Memory B cell (primary cell): ENCODE measurements around the gene CSGALNACT2.
"Not testable (repeated sequence)": the region's sequence is repeated elsewhere in the genome, so short reads cannot be mapped to it uniquely, and the experiment has no call there.

Source experiments
- ATAC-seq: fragments of 150-1000 bp; cut with Tn5 transposase; 2 replicates; pipeline ENCODE4 v1.10.0; 2021; ENCODE audit warnings: low read depth, mild to moderate bottlenecking, moderate library complexity
- DNase-seq, 2 donors: peaks; one replicate each; pipeline ENCODE4 v3.0.0; 2022; ENCODE audit warnings: low spot score in 2 of 2
- H3K27ac Mint-ChIP-seq: one replicate; pipeline ENCODE4 v1.8.0; 2022; ENCODE audit warnings: mild to moderate bottlenecking, moderate library complexity, mixed read lengths
- H3K27me3 Mint-ChIP-seq: one replicate; pipeline ENCODE4 v1.8.0; 2022; ENCODE audit warnings: mixed read lengths
- H3K36me3 Mint-ChIP-seq: one replicate; pipeline ENCODE4 v1.8.0; 2022; ENCODE audit warnings: mild to moderate bottlenecking, mixed read lengths
- H3K4me1 Mint-ChIP-seq: one replicate; pipeline ENCODE4 v1.8.0; 2022; ENCODE audit warnings: mixed read lengths
- H3K4me3 Mint-ChIP-seq: one replicate; pipeline ENCODE4 v1.8.0; 2022; ENCODE audit warnings: mild to moderate bottlenecking, moderate library complexity, mixed read lengths
- H3K9me3 Mint-ChIP-seq: one replicate; pipeline ENCODE4 v1.8.0; 2022; ENCODE audit warnings: mixed read lengths

CSGALNACT2 gene, protein sequence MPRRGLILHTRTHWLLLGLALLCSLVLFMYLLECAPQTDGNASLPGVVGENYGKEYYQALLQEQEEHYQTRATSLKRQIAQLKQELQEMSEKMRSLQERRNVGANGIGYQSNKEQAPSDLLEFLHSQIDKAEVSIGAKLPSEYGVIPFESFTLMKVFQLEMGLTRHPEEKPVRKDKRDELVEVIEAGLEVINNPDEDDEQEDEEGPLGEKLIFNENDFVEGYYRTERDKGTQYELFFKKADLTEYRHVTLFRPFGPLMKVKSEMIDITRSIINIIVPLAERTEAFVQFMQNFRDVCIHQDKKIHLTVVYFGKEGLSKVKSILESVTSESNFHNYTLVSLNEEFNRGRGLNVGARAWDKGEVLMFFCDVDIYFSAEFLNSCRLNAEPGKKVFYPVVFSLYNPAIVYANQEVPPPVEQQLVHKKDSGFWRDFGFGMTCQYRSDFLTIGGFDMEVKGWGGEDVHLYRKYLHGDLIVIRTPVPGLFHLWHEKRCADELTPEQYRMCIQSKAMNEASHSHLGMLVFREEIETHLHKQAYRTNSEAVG

DNA sequence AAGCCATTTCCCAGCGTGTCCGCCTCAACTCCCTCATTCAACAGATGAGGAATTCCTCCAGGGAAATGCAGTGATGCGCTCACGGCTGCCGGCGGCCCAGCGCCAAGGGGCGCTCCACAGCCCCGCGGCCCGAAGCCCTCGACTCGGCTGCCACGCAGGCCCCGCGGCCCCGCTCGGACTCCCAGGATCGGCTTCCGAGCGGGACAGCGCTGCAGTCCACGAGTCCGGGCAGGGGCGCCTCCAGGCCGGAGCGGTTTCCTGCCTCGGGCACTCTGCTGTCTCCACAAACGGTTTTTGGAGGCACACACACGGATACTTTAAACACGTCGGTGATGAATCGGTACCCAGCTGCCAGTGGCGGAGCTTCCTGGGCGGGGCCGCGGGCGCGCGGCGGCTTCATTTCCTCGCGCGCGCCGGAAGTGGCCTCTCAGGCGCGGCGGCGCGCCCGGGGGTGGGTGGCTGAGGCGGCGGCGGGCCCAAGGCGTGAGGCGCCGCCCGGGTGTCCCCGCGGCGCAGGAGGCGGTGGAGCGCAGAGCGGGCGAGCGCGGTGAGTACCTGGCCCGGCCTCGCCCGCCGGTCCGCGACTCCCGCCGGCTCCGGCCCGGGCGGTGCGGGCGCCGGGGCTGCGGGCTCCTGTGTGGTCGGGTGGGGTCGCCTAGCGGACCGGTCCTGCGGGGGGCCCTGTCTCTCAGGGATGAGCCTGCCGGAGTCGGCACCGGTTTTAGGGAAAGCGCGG lies at the start of gene CSGALNACT2:
CSGALNACT2 (plus strand) TSS at position 425 of the 736 bp plus-strand sequence. CDS start 16,705 bp downstream, outside the sequence.
- Mint-ChIP-seq H3K9me3 (no peaks in the 10 kb centered on the region), H3K4me1 (peaks cover 40% of the 10 kb centered on the region), H3K36me3 (peaks cover 4% of the 10 kb centered on the region), H3K27me3 (no peaks in the 10 kb centered on the region), H3K4me3 (peak within 1 kb of the TSS; percentile 96), H3K27ac (peak within 1 kb of the TSS; percentile 99)
- peak; percentile 79 to 85 for DNase-seq
- ATAC-seq, result peak; percentile 82

GRCh38 chr10:43089519-43089918 lies 48.7 kb upstream of the CSGALNACT2 start:
- DNase-seq, result no peak
- H3K36me3 Mint-ChIP-seq, result no peaks in the 10 kb centered on the region
- no peak overlapping the region for H3K27ac Mint-ChIP-seq
- H3K27me3 Mint-ChIP-seq, result peaks cover 18% of the 10 kb centered on the region
- peaks cover 3% of the 10 kb centered on the region for H3K9me3 Mint-ChIP-seq
- H3K4me3 Mint-ChIP-seq, result no peak overlapping the region
- no peak for ATAC-seq
- peaks cover 4% of the 10 kb centered on the region for H3K4me1 Mint-ChIP-seq

DNA sequence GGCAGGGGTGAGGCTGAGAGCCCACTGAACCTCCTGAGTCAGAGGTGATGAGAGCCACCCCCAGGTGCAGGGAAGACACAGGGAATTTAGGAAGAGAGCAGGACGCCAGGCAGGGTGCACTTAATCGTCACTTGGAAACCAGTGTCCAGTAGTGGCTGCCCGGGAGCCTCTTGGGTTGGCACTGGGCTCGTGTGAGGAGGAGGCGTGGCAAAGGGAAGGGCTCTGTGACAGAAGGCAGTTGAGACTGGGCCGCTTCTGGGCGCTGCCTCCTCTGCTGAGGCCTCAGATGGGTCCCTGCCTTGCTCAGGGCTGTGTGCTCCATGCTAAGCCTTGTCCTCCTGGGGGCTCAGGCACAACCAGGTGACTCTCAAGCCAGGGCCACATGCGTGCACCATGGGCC lies 48.1 kb upstream of the CSGALNACT2 start:
- no peak overlapping the region for H3K4me3 Mint-ChIP-seq
- no peak overlapping the region for H3K27ac Mint-ChIP-seq
- DNase-seq (no peak), ATAC-seq (no peak)
- peaks cover 21% of the 10 kb centered on the region for H3K27me3 Mint-ChIP-seq
- H3K9me3 Mint-ChIP-seq, result peaks cover 3% of the 10 kb centered on the region
- H3K36me3 Mint-ChIP-seq, result no peaks in the 10 kb centered on the region
- peaks cover 4% of the 10 kb centered on the region for H3K4me1 Mint-ChIP-seq

DNA sequence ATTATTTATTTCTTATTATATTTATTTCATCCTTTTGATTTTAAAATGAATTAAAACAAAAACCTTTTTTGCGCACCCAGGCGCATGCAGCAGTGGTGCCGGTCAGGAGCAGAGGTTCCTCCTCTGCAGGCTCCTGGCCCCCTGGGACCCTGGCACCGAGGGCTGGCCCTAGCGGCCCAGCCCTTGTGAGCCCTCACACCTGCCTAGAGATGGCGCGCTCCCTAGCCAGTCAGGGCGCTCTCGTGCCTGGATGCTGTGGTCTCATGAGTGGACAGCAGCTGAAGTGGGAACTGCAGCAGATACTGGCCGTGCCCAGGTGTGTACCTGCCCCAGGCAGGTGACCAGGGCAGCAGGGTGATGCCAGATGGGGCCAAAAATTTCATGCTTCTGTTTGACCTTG lies 47.6 kb upstream of the CSGALNACT2 start:
- Mint-ChIP-seq H3K4me1 (peaks cover 4% of the 10 kb centered on the region), H3K27me3 (peaks cover 21% of the 10 kb centered on the region), H3K27ac (no peak overlapping the region), H3K4me3 (no peak overlapping the region), H3K9me3 (peaks cover 3% of the 10 kb centered on the region), H3K36me3 (no peaks in the 10 kb centered on the region)
- ATAC-seq (no peak), DNase-seq (no peak)

DNA sequence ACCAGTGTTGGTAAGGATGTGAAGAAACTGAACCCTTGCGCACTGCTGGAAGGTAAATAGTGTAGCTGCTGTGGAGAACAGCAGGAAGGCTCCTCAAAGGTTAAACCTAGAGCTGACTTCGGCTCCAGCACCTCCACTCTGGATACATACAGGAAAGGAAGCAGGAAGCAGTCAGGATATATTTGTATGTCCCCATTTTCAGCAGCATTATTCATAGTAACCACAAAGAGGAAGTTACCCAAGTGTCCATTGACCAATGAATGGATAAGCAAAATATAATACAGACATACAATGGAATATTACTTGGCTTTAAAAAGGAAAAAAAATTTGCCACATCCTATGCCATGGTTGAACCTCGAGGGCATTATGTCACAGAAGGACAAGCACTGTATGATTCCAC lies 46.4 kb upstream of the CSGALNACT2 start:
- Mint-ChIP-seq H3K27me3 (peaks cover 19% of the 10 kb centered on the region), H3K4me3 (no peak overlapping the region), H3K4me1 (peaks cover 4% of the 10 kb centered on the region), H3K9me3 (peaks cover 3% of the 10 kb centered on the region), H3K36me3 (no peaks in the 10 kb centered on the region), H3K27ac (no peak overlapping the region)
- ATAC-seq, result no peak
- no peak for DNase-seq

DNA sequence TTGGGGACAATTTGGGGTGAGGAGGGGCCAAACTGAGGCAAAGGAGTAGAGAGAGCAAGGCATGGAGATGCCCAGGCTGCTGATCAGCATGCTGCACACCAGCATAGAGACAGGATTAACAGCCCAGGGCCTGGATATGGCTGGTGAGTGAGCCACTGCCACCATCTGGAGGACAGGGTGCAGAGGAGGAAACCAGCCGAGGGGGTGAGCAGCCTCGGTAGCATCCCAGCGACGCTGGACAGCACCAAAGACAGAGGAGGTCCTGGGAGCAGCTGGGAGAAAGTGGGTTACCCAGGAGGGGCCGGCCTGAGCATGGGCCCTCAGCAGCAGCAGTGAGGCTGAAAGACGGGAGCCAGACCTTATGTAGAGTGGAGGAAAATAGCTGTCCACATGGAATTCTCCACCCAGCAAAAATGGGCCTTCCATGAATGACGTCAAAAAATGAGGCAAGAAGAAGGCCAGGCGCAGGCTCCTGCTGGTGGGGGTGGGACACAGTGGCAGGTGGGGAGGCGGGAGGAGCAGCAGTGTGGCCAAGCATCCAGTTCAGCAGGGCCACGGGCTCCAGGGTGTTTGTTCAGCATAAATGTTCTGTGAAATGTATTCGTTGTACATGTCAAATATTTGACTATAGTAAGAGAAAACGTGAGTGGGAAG lies 44.7 kb upstream of the CSGALNACT2 start:
- H3K4me3 Mint-ChIP-seq, result no peak overlapping the region
- peaks cover 4% of the 10 kb centered on the region for H3K4me1 Mint-ChIP-seq
- DNase-seq, result no peak
- H3K27ac Mint-ChIP-seq, result no peak overlapping the region
- no peaks in the 10 kb centered on the region for H3K36me3 Mint-ChIP-seq
- no peak for ATAC-seq
- H3K9me3 Mint-ChIP-seq, result no peaks in the 10 kb centered on the region
- peaks cover 14% of the 10 kb centered on the region for H3K27me3 Mint-ChIP-seq

DNA sequence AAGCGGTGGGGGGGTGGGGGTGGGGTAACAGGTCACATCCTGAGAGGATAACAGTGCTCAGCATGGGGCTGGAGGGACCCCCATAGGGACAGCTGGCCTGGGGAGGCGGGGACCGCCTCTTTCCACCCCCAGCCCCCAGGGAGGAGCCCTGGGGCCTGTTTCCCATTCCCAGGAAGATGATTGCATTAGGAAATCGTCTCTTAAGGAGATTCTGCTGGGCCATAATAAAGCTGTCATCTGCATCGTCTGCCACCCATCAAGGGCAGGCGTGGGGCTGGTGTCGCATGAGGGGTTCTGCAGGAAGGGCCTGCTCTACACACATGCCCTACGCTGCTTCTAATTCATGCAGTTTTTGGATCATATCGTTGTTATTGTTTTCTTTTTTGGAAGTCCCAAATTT lies 44.2 kb upstream of the CSGALNACT2 start:
- DNase-seq, result no peak
- no peaks in the 10 kb centered on the region for H3K36me3 Mint-ChIP-seq
- no peak for ATAC-seq
- H3K27me3 Mint-ChIP-seq, result peaks cover 14% of the 10 kb centered on the region
- H3K27ac Mint-ChIP-seq, result no peak overlapping the region
- peaks cover 4% of the 10 kb centered on the region for H3K4me1 Mint-ChIP-seq
- no peak overlapping the region for H3K4me3 Mint-ChIP-seq
- H3K9me3 Mint-ChIP-seq, result no peaks in the 10 kb centered on the region

GRCh38 chr10:43099339-43099738 lies 38.9 kb upstream of the CSGALNACT2 start:
- not testable (repeated sequence) for H3K9me3 Mint-ChIP-seq, H3K36me3 Mint-ChIP-seq, H3K4me3 Mint-ChIP-seq, DNase-seq, H3K4me1 Mint-ChIP-seq, H3K27ac Mint-ChIP-seq, ATAC-seq
- H3K27me3 Mint-ChIP-seq, result peaks cover 24% of the 10 kb centered on the region

DNA sequence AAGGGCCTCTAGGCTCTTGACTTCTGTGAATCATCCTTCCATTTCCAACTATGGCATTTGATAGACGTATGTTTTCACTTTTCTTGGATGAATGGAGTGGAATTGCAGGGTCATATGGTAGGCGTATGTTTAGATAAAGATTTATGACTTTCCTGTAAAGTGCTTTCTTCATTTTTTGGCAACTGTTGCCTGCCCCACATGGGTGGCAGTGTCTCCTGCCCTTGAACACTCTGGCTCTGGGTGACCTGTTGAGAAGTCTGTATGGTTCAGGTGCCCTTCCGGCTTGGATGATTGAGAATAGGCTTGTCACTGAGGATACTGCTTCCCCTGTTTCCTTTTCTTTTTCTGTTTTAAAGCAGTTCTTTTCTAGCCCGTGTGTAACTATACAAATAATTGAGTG lies 38.3 kb upstream of the CSGALNACT2 start:
- Mint-ChIP-seq H3K9me3 (no peaks in the 10 kb centered on the region), H3K36me3 (no peaks in the 10 kb centered on the region), H3K27me3 (peaks cover 21% of the 10 kb centered on the region), H3K4me3 (no peak overlapping the region), H3K4me1 (no peaks in the 10 kb centered on the region), H3K27ac (no peak overlapping the region)
- ATAC-seq (no peak), DNase-seq (no peak)

DNA sequence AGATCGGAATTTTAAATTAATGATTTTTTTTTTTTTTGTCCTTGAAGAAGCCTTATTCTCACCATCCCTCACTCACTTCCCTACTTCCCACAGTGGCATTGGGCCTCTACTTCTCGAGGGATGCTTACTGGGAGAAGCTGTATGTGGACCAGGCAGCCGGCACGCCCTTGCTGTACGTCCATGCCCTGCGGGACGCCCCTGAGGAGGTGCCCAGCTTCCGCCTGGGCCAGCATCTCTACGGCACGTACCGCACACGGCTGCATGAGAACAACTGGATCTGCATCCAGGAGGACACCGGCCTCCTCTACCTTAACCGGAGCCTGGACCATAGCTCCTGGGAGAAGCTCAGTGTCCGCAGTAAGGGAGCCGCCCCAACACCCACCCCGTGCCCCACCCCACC lies 37.9 kb upstream of the CSGALNACT2 start:
- Mint-ChIP-seq H3K27me3 (peaks cover 21% of the 10 kb centered on the region), H3K36me3 (no peaks in the 10 kb centered on the region)
- no peak for ATAC-seq

DNA sequence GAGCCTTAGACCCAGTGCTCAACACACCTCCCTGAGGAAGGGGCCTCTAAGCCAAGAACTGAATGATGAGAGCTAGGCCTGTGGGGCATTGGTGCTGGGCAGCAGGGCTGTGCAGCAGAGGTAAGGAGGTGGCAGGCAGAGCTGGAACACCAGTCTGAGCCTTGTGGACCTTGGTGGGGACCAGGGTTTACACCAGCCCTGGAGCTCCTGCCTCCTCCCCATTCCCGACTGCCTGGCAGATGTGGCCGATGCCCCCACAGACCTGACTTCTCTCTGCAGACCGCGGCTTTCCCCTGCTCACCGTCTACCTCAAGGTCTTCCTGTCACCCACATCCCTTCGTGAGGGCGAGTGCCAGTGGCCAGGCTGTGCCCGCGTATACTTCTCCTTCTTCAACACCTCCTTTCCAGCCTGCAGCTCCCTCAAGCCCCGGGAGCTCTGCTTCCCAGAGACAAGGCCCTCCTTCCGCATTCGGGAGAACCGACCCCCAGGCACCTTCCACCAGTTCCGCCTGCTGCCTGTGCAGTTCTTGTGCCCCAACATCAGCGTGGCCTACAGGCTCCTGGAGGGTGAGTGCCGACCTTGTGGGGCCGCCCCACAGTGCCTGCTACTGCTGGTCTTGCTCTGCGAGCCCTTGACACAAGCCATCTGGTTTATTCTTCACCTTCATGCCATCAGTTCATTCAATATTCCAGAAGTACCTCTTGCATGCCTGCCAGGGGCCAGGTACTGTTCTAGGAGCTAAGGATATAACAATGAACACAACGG lies 36.0 kb upstream of the CSGALNACT2 start:
- H3K27ac Mint-ChIP-seq, result no peak overlapping the region
- DNase-seq (no peak), ATAC-seq (no peak)
- peak overlapping the region; percentile 22 for H3K4me3 Mint-ChIP-seq
- H3K27me3 Mint-ChIP-seq, result peaks cover 21% of the 10 kb centered on the region
- no peaks in the 10 kb centered on the region for H3K9me3 Mint-ChIP-seq
- peaks cover 13% of the 10 kb centered on the region for H3K4me1 Mint-ChIP-seq
- no peaks in the 10 kb centered on the region for H3K36me3 Mint-ChIP-seq

More for the DNA sequence above, 37.9 kb upstream of the CSGALNACT2 start:
- Mint-ChIP-seq H3K27ac (no peak overlapping the region), H3K9me3 (no peaks in the 10 kb centered on the region), H3K4me3 (no peak overlapping the region), H3K4me1 (no peaks in the 10 kb centered on the region)
- no peak for DNase-seq

- no peaks in the 10 kb centered on the region for H3K9me3 Mint-ChIP-seq
- ATAC-seq (peak; percentile 92), DNase-seq (peak; percentile 77 to 87)
- no peaks in the 10 kb centered on the region for H3K36me3 Mint-ChIP-seq
- H3K27ac Mint-ChIP-seq, result peak overlapping the region; percentile 20
- peak overlapping the region; percentile 83 for H3K4me3 Mint-ChIP-seq
- peaks cover 11% of the 10 kb centered on the region for H3K27me3 Mint-ChIP-seq
- H3K4me1 Mint-ChIP-seq, result peaks cover 13% of the 10 kb centered on the region
Measured at GRCh38 chr10:43105102-43105955, 32.9 kb upstream of the CSGALNACT2 start.

DNA sequence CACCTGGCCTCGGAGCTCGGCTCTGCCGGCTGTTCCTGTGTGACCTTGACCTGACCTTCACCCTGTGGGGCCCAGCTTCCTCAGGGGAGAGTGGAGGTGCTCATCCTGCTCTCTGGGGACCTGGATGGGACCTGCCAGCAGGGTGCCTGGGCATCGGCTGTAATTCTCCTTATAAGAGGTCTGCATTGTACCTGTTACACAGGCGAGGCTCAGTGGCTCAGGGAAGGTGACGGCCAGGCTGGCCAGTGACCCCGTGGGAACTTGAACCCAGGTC lies 32.4 kb upstream of the CSGALNACT2 start:
- Mint-ChIP-seq H3K4me1 (peaks cover 13% of the 10 kb centered on the region), H3K27ac (peak overlapping the region; percentile 20), H3K27me3 (peaks cover 10% of the 10 kb centered on the region), H3K9me3 (no peaks in the 10 kb centered on the region), H3K4me3 (peak overlapping the region; percentile 41), H3K36me3 (no peaks in the 10 kb centered on the region)
- no peak for ATAC-seq
- DNase-seq, result no peak
